Panc1 (cell line): ENCODE data around the gene TENM3. TPM values are rescaled to one million over a fixed set of nuclear protein-coding genes. Genes with fewer than 3 reads are reported as not detected.

Experiments used
- ATAC-seq: fragments of 200-7000 bp; cut with Tn5 transposase; 2 replicates; pipeline ENCODE4 v1.9.1; 2020; ENCODE audit warnings: mild to moderate bottlenecking, moderate library complexity
- BruUV-seq: library from RNA; stranded (reverse); fragments of 400-500 nt; replicated peaks from 2 replicates; lab custom pipeline; 2021; lab: Mats Ljungman, UMichigan
- CTCF ChIA-PET: fragments of 300-600 bp; sonication (Branson Sonifier 250); formaldehyde crosslinking; loops from one replicate; lab custom pipeline; 2022; ENCODE audit warnings: antibody characterized with exemption; lab: Charles Lee
- POLR2A ChIA-PET: fragments of 300-600 bp; sonication (Branson Sonifier 250); formaldehyde crosslinking; loops from one replicate; lab custom pipeline; 2022; ENCODE audit warnings: antibody characterized with exemption; lab: Charles Lee
- DNase-seq: peaks from one replicate; pipeline ENCODE4 v3.0.0-alpha.2; 2010; ENCODE audit warnings: low read depth, low spot score
- H3K27ac ChIP-seq: 2 replicates; pipeline ENCODE4 v1.5.1; 2011; ENCODE audit warnings: mild to moderate bottlenecking, low read length, inconsistent platforms
- H3K27me3 ChIP-seq: fragments of 200-500 bp; sonication (Bioruptor generic); 2 replicates; pipeline ENCODE4 v1.6.0; 2014; ENCODE audit warnings: low read length, inconsistent platforms; ENCODE audit not compliant: control insufficient read depth, insufficient read depth
- H3K36me3 ChIP-seq: fragments of 200-500 bp; sonication (Bioruptor generic); 2 replicates; pipeline ENCODE4 v1.5.1; 2014; ENCODE audit warnings: inconsistent platforms, mild to moderate bottlenecking, low read length, moderate library complexity; ENCODE audit not compliant: control insufficient read depth, insufficient read depth
- H3K4me1 ChIP-seq: 2 replicates; pipeline ENCODE4 v1.5.1; 2011; ENCODE audit warnings: inconsistent platforms, mild to moderate bottlenecking, low read length, moderate library complexity; ENCODE audit not compliant: control insufficient read depth, insufficient read depth
- H3K4me3 ChIP-seq, 2 experiments: 2 replicates each; pipeline ENCODE4 v1.5.1; 2011 to 2012; ENCODE audit warnings: low read depth in 2 of 2, low read length in 2 of 2, mild to moderate bottlenecking in 2 of 2, inconsistent platforms in 1 of 2, moderate library complexity in 1 of 2
- H3K9me3 ChIP-seq: fragments of 200-500 bp; sonication (Bioruptor generic); 2 replicates; pipeline ENCODE4 v1.5.1; 2014; ENCODE audit warnings: low read depth, mild to moderate bottlenecking, inconsistent platforms, low read length, moderate library complexity; ENCODE audit not compliant: control insufficient read depth, insufficient read depth
- CTCF ChIP-seq: fragments of 450-650 bp; IDR thresholded peaks from 2 replicates; pipeline ENCODE4 v1.5.1; 2017; ENCODE audit warnings: mild to moderate bottlenecking
- POLR2AphosphoS5 ChIP-seq: IDR thresholded peaks from 2 replicates; pipeline ENCODE4 v1.6.1; 2012; ENCODE audit warnings: mild to moderate bottlenecking, low read depth, low read length, moderate library complexity
- SIN3A ChIP-seq: IDR thresholded peaks from 2 replicates; pipeline ENCODE4 v1.6.1; 2012; ENCODE audit warnings: low read depth, mild to moderate bottlenecking, low read length, moderate library complexity, borderline replicate concordance; ENCODE audit not compliant: insufficient read depth
- TCF7L2 ChIP-seq: IDR thresholded peaks from 2 replicates; pipeline ENCODE4 v1.6.1; 2011; ENCODE audit warnings: mild to moderate bottlenecking, low read depth, low read length, inconsistent platforms
- in situ Hi-C: cut with HindIII; loops from 2 replicates; pipeline ENCODE4 v1.10.0; 2016; ENCODE audit warnings: low sequenced_read_pairs, low pct_unique_long_range_greater_than_20kb
- intact Hi-C: fragments of 100-400 bp; cut with micrococcal nuclease; formaldehyde crosslinking; loops from one replicate; pipeline ENCODE4 v1.10.0; 2022; ENCODE audit not compliant: unreplicated experiment
- total RNA-seq: library from RNA; stranded (reverse); gene quantifications from one replicate; pipeline ENCODE4 v1.2.1, GENCODE V29; 2021; ENCODE audit not compliant: unreplicated experiment
- TF ChIP-seq, protein P1 (sequence below), 2 experiments: IDR thresholded peaks; 2 replicates each; pipeline ENCODE4 v1.6.1; 2011 to 2012; ENCODE audit warnings: low read depth in 2 of 2, control low read depth in 1 of 2, low read length in 1 of 2, mild to moderate bottlenecking in 1 of 2, moderate library complexity in 1 of 2; ENCODE audit not compliant: insufficient read depth in 1 of 2

TENM3 gene
- total RNA-seq, 1 experiment from 2014 or later, result 0.95 TPM

DNA sequence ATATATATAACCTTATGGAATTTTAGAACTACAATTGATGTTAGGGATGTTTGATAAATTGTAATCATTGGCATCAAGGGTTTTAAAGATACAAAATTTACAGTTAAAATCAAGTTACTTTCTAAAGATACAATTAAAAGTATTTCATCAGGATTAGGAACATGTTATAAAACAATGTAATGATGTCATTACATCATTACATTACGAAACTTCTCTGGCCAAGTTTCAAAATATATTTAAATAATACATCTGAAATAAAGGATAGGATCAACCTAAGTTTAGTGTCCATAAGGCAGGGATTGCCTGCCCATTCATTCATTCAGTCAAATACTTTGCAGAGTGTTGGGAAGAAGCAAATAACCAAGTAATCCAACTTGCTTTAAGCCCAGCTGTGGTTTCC lies 75.1 kb downstream of the TENM3 start:
- no peak overlapping the region for H3K27ac ChIP-seq
- no TSS peak for BruUV-seq
- TF ChIP-seq CTCF, result no peak
- no peak for TF ChIP-seq POLR2AphosphoS5
- TF ChIP-seq, protein P1, sequence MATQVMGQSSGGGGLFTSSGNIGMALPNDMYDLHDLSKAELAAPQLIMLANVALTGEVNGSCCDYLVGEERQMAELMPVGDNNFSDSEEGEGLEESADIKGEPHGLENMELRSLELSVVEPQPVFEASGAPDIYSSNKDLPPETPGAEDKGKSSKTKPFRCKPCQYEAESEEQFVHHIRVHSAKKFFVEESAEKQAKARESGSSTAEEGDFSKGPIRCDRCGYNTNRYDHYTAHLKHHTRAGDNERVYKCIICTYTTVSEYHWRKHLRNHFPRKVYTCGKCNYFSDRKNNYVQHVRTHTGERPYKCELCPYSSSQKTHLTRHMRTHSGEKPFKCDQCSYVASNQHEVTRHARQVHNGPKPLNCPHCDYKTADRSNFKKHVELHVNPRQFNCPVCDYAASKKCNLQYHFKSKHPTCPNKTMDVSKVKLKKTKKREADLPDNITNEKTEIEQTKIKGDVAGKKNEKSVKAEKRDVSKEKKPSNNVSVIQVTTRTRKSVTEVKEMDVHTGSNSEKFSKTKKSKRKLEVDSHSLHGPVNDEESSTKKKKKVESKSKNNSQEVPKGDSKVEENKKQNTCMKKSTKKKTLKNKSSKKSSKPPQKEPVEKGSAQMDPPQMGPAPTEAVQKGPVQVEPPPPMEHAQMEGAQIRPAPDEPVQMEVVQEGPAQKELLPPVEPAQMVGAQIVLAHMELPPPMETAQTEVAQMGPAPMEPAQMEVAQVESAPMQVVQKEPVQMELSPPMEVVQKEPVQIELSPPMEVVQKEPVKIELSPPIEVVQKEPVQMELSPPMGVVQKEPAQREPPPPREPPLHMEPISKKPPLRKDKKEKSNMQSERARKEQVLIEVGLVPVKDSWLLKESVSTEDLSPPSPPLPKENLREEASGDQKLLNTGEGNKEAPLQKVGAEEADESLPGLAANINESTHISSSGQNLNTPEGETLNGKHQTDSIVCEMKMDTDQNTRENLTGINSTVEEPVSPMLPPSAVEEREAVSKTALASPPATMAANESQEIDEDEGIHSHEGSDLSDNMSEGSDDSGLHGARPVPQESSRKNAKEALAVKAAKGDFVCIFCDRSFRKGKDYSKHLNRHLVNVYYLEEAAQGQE (IDR thresholded peaks at IDR 0.05; ENCODE audit: insufficient read depth in 1 of 2, low read depth in 2 of 2, low read length in 1 of 2), result no peak
- no peak for TF ChIP-seq SIN3A
- no peak for TF ChIP-seq TCF7L2
- ChIA-PET POLR2A (no interaction called here), CTCF (no interaction called here)
- no peak overlapping the region for H3K4me3 ChIP-seq
- H3K4me1 ChIP-seq, result no peaks in the 10 kb centered on the region
- intact Hi-C loops, result no loop called here
- no peaks in the 10 kb centered on the region for H3K9me3 ChIP-seq
- H3K36me3 ChIP-seq, result no peaks in the 10 kb centered on the region
- DNase-seq (no peak), ATAC-seq (no peak)
- in situ Hi-C loops, result no loop called here
- no peaks in the 10 kb centered on the region for H3K27me3 ChIP-seq

DNA sequence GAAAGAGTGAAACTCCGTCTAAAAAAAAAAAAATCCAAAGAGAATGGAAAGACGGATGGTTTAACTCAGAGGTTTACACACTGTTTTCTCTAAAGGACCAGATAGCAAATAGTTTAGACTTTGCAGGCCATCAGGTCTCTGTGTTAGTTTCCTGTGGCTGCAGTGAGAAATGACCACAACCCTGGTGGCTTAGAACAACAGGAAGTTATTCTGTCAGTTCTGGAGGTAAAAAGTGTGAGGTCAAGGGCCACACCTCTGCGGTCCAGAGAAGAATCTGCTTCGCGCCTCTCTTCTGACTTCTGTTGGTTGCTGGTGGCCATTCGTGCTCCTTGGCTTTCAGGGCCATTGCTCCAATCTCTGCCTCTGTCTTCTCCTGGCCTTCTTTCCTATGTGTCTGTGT lies 76.9 kb downstream of the TENM3 start:
- CTCF ChIA-PET, result no interaction called here
- in situ Hi-C loops, result no loop called here
- POLR2A ChIA-PET, result no interaction called here
- no peak overlapping the region for H3K27ac ChIP-seq
- H3K4me1 ChIP-seq, result no peaks in the 10 kb centered on the region
- no peak overlapping the region for H3K4me3 ChIP-seq
- H3K9me3 ChIP-seq, result no peaks in the 10 kb centered on the region
- TF ChIP-seq POLR2AphosphoS5 (no peak), CTCF (no peak), SIN3A (no peak), TCF7L2 (no peak)
- TF ChIP-seq, protein P1 (IDR thresholded peaks at IDR 0.05; ENCODE audit: insufficient read depth in 1 of 2, low read depth in 2 of 2, low read length in 1 of 2), result no peak
- ATAC-seq, result no peak
- H3K27me3 ChIP-seq, result no peaks in the 10 kb centered on the region
- no peaks in the 10 kb centered on the region for H3K36me3 ChIP-seq
- no peak for DNase-seq
- intact Hi-C loops, result no loop called here
- BruUV-seq, result no TSS peak
